NB4 (cell line): ENCODE data around the gene RERE.

ENCODE experiments used
- MYC ChIP-seq: IDR thresholded peaks from 2 replicates; pipeline ENCODE4 v1.6.1; 2011; ENCODE audit warnings: low read depth, low read length
- POLR2A ChIP-seq: IDR thresholded peaks from 2 replicates; pipeline ENCODE4 v1.6.1; 2011; ENCODE audit warnings: mild to moderate bottlenecking; ENCODE audit not compliant: insufficient read length; ENCODE audit errors: extremely low read depth
- TF ChIP-seq, protein P1 (sequence below): IDR thresholded peaks from one replicate; pipeline ENCODE4 v1.5.1; 2012; ENCODE audit warnings: low read depth, low read length

DNA sequence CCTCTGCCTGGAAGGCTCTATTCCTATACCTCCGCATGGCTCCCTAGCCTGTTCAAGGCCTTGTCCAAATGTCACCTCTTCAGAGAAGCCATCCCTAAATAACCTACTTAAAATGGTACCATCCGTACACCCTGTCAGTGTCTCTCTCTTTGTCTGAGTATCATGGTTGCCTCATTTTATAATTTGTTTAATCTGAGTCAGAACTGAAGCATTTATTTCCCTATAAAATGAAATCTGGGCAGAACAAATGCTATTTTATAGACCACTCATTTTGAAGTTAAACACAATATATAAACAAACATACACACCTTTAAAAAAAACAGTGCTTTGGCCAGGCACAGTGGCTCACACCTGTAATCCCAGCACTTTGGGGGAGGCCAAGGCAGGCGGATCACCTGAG is 30.2 kb downstream of the RERE start:
- TF ChIP-seq, protein P1, sequence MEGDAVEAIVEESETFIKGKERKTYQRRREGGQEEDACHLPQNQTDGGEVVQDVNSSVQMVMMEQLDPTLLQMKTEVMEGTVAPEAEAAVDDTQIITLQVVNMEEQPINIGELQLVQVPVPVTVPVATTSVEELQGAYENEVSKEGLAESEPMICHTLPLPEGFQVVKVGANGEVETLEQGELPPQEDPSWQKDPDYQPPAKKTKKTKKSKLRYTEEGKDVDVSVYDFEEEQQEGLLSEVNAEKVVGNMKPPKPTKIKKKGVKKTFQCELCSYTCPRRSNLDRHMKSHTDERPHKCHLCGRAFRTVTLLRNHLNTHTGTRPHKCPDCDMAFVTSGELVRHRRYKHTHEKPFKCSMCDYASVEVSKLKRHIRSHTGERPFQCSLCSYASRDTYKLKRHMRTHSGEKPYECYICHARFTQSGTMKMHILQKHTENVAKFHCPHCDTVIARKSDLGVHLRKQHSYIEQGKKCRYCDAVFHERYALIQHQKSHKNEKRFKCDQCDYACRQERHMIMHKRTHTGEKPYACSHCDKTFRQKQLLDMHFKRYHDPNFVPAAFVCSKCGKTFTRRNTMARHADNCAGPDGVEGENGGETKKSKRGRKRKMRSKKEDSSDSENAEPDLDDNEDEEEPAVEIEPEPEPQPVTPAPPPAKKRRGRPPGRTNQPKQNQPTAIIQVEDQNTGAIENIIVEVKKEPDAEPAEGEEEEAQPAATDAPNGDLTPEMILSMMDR, result no peak
- TF ChIP-seq MYC (no peak), POLR2A (no peak)
